Thoracic aorta (tissue), 2 donors: ENCODE data around the gene DNAH17. TPM values are rescaled to one million over a fixed set of nuclear protein-coding genes. Genes with fewer than 3 reads are reported as not detected.

Source experiments
- ATAC-seq: fragments of 150-250 bp; one replicate; pipeline ENCODE4 v1.8.0; 2017; ENCODE audit warnings: low read depth; ENCODE audit not compliant: insufficient number of reproducible peaks, low FRiP score
- DNase-seq: peaks from one replicate; pipeline ENCODE4 v3.0.0-alpha.2; 2020; ENCODE audit warnings: low spot score
- H3K27ac ChIP-seq, 2 donors: fragments of 200-600 bp; sonication (generic); 1 replicate in 1 of 2; 2 replicates in 1 of 2; pipeline ENCODE4 v1.5.1; 2016; ENCODE audit warnings: mild to moderate bottlenecking in 2 of 2, moderate library complexity in 2 of 2
- H3K27me3 ChIP-seq: fragments of 200-600 bp; sonication (generic); replicated peaks from 2 replicates; pipeline ENCODE4 v1.6.0; 2016; ENCODE audit warnings: mild to moderate bottlenecking; ENCODE audit not compliant: insufficient read depth
- H3K36me3 ChIP-seq: fragments of 200-600 bp; sonication (generic); one replicate; pipeline ENCODE4 v1.5.1; 2016
- H3K4me1 ChIP-seq, 2 donors: fragments of 200-600 bp; sonication (generic); 1 replicate in 1 of 2; 2 replicates in 1 of 2; pipeline versions ENCODE4 v1.5.1 to v1.6.0; 2016; ENCODE audit warnings: low read depth in 2 of 2, mild to moderate bottlenecking in 1 of 2; ENCODE audit not compliant: control insufficient read depth in 1 of 2
- H3K4me3 ChIP-seq: fragments of 200-600 bp; sonication (generic); 2 replicates; pipeline ENCODE4 v1.5.1; 2016; ENCODE audit warnings: mild to moderate bottlenecking
- H3K9me3 ChIP-seq: fragments of 200-600 bp; sonication (generic); 2 replicates; pipeline ENCODE4 v1.5.1; 2016
- total RNA-seq, 2 donors: library from RNA; depleted of rRNA; stranded (reverse); fragments of >200 nt; gene quantifications; one replicate each; pipeline versions ENCODE4 v1.1.0 to v1.2.3, GENCODE V29; 2016
- TF ChIP-seq, protein P1 (sequence below): fragments of 200-600 bp; sonication (generic); IDR thresholded peaks from one replicate; pipeline ENCODE4 v1.5.1; 2019; ENCODE audit warnings: antibody characterized with exemption

Gene DNAH17
- total RNA-seq, 2 donors from 2014 or later, result 0.14 TPM

DNA sequence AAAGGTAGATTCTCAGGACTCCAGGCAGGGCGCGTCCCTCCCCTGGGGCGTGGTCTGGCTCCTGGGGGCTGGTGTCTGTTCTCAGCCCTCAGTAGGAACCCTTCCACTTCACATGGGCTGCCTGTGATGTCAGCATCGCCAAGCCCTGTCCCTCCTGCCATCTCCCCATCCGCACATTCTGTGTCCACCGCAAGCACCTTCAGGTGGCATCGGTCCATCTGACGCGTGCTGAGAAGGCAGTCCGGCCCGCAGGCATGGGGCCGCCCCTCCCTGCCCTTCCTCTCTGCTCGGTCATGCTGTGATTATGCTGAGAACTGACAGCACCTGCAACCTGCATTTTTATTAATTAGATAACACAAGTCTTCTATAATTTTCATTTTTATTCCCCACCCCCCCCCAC is 12.7 kb upstream of the DNAH17 start:
- no peak for DNase-seq
- ATAC-seq, result no peak
- no peak overlapping the region for H3K4me3 ChIP-seq
- no peaks in the 10 kb centered on the region for H3K9me3 ChIP-seq
- H3K36me3 ChIP-seq, result no peaks in the 10 kb centered on the region
- H3K4me1 ChIP-seq, result peaks cover 10 to 16% of the 10 kb centered on the region in 2 donors
- TF ChIP-seq, protein P1, sequence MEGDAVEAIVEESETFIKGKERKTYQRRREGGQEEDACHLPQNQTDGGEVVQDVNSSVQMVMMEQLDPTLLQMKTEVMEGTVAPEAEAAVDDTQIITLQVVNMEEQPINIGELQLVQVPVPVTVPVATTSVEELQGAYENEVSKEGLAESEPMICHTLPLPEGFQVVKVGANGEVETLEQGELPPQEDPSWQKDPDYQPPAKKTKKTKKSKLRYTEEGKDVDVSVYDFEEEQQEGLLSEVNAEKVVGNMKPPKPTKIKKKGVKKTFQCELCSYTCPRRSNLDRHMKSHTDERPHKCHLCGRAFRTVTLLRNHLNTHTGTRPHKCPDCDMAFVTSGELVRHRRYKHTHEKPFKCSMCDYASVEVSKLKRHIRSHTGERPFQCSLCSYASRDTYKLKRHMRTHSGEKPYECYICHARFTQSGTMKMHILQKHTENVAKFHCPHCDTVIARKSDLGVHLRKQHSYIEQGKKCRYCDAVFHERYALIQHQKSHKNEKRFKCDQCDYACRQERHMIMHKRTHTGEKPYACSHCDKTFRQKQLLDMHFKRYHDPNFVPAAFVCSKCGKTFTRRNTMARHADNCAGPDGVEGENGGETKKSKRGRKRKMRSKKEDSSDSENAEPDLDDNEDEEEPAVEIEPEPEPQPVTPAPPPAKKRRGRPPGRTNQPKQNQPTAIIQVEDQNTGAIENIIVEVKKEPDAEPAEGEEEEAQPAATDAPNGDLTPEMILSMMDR, result no peak
- no peaks in the 10 kb centered on the region for H3K27me3 ChIP-seq
- no peak overlapping the region for H3K27ac ChIP-seq

DNA sequence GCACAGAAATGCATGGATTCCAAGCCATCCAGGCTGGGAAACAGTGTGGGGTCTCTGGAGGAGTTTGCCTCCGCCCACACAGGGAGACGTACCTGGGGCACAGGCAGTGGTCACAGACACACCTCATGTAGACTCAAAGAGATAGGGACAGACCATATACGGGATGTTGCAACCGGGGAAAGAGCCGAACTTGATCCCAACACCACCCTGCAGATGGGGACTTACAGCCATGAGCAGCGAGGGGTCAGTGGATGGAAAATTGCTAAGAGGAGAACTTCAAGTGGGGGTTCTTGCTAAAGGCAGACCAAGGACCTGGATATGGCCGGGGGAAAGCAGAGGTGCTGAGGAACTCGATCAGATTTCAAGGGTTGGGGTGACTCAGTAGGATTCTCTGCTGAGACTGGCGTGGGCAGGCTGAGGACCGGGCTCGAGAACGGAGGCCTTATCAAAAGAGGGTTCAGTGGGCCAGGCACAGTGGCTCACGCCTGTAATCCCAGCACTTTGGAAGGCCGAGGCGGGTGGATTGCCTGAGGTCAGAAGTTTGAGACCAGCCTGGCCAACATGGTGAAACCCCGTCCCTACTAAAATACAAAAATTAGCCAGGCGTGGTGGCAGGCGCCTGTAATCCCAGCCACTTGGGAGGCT is 12.0 kb upstream of the DNAH17 start:
- ATAC-seq (no peak), DNase-seq (no peak)
- no peaks in the 10 kb centered on the region for H3K9me3 ChIP-seq
- H3K4me1 ChIP-seq, result peaks cover 10 to 16% of the 10 kb centered on the region in 2 donors
- no peaks in the 10 kb centered on the region for H3K27me3 ChIP-seq
- no peak overlapping the region for H3K27ac ChIP-seq
- no peak overlapping the region for H3K4me3 ChIP-seq
- H3K36me3 ChIP-seq, result no peaks in the 10 kb centered on the region
- TF ChIP-seq, protein P1, result no peak

- no peaks in the 10 kb centered on the region for H3K27me3 ChIP-seq
- no peak for ATAC-seq
- H3K4me3 ChIP-seq, result no peak overlapping the region
- no peaks in the 10 kb centered on the region for H3K9me3 ChIP-seq
- H3K4me1 ChIP-seq, result peaks cover 10 to 16% of the 10 kb centered on the region in 2 donors
- TF ChIP-seq, protein P1, result no peak
- no peaks in the 10 kb centered on the region for H3K36me3 ChIP-seq
- DNase-seq, result no peak
- H3K27ac ChIP-seq, result no peak overlapping the region
These were observed 11.2 kb upstream of the DNAH17 start for GRCh38 chr17:78588258-78589030.

- H3K4me3 ChIP-seq, result no peak overlapping the region
- H3K27ac ChIP-seq, result no peak overlapping the region
- no peaks in the 10 kb centered on the region for H3K27me3 ChIP-seq
- no peak for DNase-seq
- H3K4me1 ChIP-seq, result no peaks in the 10 kb centered on the region
- ATAC-seq, result no peak
- TF ChIP-seq, protein P1, result no peak
- H3K36me3 ChIP-seq, result no peaks in the 10 kb centered on the region
- H3K9me3 ChIP-seq, result no peaks in the 10 kb centered on the region
These were observed 7.9 kb upstream of the DNAH17 start for GRCh38 chr17:78585006-78585630.

DNA sequence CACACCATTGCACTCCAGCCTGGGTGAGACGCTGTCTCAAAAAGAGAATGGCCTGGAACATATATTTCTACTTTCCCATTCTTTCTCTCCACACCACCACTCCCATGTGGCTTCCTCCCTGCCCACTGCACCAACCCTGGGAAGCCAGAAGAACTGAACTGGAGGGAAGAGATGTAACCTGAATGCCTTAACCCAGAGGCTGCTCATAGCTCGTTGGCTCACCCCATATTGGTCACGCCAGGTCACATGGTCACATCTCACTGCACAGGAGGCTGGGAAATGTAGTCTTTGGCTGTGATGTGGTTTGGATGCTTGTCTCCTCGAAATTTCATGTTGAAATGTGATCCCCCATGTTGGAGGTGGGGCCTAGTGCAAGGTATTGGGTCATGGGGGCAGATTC is 5.9 kb upstream of the DNAH17 start:
- Histone ChIP-seq H3K27ac (no peak overlapping the region), H3K4me3 (no peak overlapping the region), H3K9me3 (no peaks in the 10 kb centered on the region), H3K27me3 (no peaks in the 10 kb centered on the region), H3K36me3 (no peaks in the 10 kb centered on the region), H3K4me1 (no peaks in the 10 kb centered on the region)
- no peak for ATAC-seq
- DNase-seq, result no peak
- TF ChIP-seq, protein P1, result no peak
